Amniotic stem cell (primary cell): ENCODE data around the gene PDE6H.

Experiments used
- DNase-seq: peaks from one replicate; lab custom pipeline; 2025; lab: John Stamatoyannopoulos, UW

Gene PDE6H

DNA sequence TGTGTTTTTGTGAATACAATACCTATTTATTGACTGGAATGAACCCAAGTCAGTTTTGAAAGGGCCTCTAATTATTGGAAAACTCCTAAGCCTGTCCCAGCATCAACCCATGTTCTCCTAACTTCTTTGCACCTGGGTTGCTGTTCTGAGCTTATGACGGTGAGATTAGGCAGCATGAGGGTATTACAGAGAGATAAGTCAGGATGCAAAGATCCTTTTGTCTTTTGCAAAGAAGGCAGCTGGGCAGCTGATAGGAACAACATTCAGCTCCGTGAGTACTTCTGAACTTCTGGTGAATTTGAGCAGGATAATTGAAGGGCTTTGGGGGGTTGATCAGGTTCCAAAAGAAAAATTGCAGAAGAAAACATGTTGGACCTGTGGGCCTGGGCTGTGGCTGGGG is at the start of gene PDE6H:
Gene PDE6H, plus strand, starts transcription at position 227 of the 400 bp plus-strand sequence. CDS start 4,971 bp downstream, outside the sequence.
- DNase-seq, result no peak

DNA sequence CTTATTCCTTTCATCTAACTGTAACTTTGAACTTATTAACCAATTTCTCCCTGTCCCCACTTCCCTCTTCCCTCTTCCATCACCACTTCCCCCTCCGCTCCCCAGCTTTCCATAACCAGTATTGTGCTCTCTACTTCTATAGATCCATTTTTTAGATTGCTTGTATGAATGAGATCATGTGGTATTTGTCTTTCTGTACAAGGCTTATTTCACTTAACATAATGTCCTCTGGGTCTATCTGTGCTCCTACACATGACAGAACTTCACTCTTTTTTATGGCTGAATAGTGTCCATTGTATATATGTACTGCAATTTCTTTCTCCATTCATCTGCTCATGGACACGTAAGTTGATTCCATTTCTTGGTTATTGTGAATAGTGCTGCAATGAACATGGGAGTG is 48.9 kb upstream of the PDE6H start:
- no peak for DNase-seq

DNA sequence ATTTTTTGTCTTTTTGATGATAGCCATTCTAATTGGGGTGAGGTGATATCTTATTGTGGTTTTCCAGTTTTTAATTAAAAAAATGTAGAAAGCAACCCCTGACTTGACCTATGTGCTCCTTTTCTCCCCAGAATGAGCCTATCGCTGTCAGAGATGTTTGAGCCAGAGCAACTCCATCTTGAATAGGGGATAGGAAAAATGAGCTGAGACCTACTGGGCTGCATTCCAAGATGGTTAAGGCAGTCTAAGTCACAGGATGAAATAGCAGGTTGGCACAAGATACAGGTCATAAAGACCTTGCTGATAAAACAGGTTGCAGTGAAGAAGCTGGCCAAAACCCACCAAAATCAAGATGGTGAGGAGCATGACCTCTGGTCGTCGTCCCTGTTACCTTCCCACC is 48.3 kb upstream of the PDE6H start:
- no peak for DNase-seq

DNA sequence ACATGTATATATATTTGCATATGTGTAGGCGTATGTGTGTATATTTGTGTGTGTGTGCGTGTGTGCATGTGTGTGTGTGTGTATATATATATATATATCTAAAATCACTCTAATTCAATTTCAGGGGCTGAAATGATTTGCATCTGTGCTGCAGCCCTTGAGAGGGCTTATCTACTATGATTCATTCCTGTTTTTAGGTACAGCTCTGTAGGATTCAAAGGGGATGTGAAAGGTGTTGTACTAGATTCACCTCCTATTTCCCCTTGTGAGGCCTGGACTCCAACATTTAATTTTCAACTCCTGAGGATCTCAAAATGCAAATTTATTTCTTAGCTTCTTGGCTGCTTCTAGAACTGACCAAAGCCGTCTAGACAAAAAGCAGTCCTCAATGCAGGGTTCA is 45.6 kb upstream of the PDE6H start:
- DNase-seq, result no peak

DNA sequence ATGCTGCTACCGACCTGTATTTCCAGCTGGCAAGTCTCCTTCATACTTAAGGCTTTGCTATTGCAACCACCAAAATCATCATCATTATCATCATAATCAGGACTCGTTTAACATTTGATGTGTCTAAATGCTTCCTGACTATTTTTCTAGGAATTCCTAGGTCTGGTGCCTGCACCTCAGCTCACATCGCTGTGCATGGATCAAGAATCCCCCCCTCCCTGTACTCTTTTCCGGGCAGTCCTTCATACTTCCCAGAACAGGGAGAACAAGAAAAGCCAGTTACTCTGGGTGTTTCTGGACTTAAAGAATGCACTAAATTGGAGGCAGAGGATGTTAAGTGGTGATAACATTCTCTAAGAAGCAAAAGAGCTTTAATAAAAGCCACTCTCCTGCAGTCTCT is 43.9 kb upstream of the PDE6H start:
- DNase-seq, result no peak

DNA sequence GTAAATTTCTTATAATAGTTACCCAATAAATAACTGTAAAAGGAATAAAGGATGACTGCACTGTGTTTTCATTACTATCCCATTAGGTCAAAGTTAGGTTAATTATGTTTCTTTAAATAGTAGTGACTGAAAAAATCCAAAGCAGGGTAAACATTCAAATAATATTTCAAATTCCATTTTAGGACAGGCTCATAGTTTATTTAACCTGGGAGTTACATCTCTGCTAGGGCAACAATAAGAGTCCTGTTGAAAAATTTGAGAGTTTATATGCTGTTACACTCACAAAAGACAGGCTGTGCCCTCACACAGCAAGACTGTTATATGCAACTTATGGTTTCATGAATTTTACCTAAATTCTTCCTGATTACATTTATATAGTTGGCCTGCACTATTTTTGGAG is 42.5 kb upstream of the PDE6H start:
- no peak for DNase-seq

DNA sequence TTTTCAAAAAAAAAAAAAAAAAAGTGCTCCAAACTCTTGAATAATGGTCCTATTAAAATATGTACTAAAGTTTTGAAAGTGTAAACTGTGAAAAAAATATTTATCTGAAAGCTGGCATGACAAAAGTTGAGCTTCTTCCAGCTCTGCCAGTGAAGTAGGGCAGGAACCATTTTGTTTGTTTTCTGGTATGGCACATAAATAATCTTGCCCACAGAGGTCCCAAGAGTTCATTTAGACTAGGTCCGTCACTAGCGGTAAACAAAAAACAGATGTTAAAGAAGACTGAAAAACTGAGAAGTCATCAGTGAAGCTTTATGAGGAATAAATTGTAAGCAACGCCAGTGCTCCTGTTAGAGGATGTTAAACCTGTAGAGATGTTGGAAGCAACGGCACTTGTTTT is 41.5 kb upstream of the PDE6H start:
- no peak for DNase-seq

DNA sequence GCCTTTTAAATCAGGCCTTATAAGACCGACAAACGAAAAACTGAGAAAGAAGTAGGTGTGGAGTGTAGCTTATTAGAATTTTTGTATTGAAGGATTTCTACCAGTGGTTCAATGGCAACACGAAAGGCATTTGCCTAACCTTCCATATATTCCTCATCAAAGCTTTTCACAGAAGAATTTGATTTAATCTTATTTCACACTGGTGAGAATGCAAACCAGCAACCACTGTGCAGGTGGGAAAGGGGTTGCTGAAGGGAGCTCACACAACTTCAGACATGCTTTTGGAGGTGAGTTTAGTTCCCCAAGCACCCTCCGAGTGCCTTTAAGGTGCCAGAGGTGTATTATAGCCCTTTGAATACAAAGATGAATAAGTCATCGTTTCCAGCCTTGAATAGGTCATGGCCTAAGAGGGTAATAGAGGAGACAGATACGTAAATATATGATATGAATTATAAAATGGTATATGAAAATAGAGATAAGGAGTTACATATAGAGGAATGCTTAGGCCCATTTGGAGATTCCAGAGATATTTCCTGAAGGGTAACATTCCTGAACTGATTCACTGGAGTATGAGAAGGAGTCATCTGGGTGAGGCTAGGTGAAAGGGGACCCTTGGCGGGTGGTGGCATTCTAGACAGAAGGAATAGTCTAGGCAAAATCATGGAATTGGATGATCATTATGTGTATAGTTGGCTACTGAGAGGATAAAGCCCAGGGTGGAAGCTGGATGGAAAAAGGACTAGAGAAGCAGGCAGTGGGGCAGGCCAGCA is 40.9 kb upstream of the PDE6H start:
- DNase-seq, result no peak

DNA sequence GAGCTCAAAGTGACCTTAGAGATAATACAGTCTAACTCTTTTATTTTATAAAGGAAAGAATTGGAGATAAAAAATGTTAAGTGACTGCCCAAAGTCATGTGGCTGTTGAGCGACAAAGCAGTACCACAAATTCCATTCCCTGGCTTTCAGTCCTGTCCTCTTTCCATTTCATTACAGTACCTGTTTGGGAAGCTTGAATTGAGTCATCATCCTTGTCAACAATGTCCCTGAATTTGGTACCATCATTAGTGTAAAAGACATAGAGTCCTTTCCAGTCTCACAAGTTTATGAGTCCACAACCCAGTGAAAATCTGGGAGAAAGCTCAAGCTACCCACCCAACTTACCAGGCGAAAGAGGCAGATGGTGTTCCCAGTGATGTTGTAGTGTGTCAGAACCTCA is 38.3 kb upstream of the PDE6H start:
- no peak for DNase-seq

DNA sequence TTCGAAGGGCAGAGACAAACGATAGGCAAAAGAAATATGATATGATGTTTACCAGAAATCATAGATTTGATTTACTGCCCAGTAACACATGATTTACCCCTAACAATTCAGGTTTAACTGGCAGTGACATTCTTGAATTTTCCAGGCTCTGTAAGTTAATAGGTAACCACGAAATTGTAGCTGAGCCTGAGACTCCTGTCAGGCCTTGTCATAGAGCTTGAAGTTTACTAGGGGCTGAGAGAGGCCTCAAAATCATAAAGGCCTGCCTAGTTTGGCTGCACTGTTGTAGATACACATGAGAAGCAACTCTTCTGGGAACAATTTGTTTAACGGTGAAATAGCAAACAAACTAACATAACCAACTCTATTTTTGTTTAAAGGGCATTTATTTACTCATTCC is 37.8 kb upstream of the PDE6H start:
- no peak for DNase-seq

DNA sequence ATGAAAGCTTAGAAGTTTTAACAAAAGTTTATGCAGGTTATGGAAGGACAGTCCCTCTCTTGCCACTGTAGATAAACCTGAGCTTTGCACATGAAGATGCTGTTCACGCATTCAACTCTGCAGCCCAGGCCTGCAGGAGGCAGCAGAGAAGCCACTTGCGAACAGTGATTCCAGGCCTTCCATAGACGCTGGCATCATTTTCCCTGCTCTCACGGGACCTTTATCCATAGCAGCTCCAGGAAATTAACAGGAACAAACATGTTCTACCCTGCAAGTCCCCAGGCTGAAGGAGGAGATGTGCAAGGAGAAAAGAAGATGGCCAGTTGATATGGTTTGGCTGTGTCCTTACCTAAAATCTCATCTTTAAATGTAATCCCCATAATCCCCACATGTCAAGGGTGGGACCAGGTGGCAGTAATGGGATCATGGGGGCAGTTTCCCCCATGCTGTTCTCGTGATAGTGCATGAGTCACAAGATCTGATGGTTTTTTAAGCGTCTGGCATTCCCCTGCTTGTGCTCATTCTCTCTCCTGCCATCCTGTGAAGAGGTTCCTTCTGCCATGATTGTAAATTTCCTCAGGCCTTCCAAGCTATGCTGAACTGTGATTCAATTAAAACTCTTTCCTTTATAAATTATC is 36.5 kb upstream of the PDE6H start:
- no peak for DNase-seq

DNA sequence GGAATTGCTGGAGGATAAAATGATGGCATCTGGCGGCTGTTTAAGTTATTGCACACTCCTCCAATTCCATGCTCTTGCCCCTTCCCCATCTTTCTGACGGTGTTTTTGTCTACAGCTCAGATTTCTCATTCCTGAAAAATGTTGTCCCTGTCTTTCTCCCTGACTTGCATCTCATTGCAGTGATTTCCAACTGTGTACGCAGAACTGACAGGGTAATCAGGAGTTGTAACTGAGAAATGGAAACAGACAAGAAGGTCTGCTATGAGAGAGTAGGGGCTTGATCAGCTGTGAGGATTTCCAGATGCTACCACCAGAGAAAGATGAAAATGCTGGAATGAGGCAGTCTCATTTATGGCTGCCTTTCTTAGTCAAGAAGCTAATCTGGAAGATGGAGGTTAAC is 35.8 kb upstream of the PDE6H start:
- no peak for DNase-seq

DNA sequence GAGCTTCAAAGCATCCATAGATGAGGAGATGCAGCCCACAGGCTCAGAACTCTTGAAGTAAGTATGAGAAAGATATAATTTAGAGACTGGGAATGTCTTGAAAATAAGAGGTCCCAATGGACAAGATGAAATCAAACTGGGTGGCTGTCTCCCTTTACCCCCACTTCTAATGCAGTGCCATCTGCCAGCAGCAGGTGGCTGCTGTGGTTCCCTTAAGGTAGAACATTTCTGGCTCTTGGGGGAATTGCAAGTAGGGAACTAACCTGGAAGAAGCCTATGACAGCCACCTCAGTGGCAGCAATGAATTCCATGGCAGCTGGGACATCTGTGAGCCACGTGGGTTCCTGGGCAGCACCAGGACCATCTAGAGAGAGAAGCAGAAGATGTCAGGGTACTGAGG is 35.2 kb upstream of the PDE6H start:
- DNase-seq, result no peak

DNA sequence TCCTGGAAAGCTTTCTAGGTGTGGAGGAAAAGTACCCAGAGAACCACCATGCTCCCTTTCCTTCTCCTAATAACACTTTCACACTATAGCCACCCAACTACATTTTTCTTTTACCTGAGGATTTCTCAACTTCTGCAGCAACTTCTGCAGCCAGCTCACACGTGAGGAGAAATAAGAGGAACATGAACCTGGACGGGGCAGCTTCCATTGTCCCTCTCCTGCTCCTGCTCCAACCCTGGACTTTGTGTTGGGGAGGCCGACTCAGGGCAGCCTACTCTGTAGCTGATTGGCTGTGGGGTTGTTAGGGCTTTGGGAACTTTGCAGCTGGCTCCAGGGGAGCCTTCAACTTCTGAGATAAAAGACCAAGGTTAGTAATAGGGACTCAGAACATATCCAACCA is 34.5 kb upstream of the PDE6H start, which contains the start of gene ERP27:
Gene ERP27, minus strand, starts transcription at position 237 of the 400 bp plus-strand sequence. Its CDS starts 29 bp downstream, at position 208.
- no peak for DNase-seq

DNA sequence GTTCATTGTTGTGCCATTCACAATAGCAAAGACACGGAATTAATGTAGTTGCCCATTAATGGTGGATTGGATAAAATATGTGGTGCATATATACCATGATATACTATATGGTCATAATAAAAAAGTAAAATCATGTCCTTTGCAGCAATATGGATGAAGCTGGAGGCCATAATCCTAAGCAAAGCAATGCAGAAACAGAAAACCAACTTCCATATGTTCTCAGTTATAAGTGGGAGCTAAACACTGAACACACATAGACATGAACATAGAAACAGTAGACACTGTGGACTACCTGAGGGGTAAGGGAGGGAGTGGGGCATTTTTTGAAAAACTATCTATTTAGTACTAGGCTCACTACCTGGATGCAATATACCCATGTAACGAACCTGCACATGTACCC is 31.5 kb upstream of the PDE6H start:
- DNase-seq, result no peak

DNA sequence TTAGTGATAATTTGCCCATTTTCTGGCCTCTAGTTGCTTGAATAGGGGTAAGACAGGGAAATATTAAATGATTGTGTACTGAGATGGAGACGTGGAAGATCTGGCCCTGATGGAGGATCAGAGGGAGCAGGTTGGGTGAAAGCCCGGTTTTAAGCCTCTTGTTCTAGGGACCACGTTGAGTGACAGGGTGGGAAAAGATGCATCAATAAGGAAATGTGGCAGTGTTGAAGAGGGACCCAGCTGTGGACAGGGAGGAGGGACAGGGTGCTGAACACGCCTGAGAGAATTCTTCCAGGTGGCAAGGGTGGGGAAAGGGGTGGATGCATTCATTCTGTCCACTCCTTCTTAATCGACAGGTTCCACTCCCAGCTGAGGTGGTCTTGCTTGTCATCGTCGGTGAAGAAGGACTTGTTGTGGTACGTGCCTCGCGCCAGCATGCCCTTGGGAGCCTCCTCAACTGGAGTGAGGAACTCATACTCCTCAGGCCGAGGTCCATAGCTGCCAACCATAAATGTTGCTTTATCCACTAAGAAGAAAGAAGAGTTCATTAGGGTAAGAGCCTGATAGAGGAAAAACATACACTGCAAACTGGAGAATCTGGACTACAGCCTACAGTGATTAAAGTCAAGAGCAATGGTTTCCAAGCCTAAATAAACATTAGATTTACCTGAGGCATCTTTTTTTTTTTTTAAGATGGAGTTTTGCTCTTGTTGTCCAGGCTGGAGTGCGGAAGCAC is 30.5 kb upstream of the PDE6H start:
- DNase-seq, result no peak

DNA sequence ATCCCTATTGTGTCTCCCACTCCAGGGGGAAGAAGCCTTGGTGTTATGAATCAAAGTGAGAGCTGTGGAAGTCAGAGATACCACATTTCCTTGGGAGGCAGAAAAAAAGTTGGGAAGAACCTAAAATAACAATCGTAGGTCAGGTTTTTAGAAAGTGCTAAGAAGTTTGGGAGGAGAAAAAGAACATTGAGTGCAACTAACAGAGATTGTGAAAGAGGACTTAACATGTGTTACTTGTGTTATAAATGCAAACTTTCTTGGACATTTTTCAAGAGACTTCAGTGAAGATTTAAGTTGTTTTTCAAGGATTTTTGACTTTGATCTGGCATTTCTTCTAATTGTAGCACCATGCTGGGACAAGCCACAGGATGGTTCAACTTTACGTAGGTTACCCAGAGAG is 26.7 kb upstream of the PDE6H start:
- DNase-seq, result no peak

DNA sequence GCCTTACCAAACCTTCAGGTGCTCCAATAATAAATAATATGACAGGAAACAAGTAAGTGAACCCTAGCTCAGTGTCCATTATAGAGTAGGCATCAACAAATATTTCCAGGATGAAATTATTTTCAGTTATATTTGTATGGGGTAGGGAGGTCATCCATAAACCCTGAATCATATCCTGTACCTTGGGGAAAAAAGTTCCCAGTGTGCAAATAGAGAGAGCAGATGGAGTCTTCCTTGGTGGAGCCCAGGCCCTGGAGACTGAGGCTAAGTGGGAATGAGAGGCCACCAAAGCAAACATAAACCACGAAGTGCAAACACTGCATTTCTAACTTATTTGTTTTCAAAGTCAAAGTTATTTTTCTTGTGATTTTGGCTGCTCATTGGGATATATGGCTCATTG is 26.0 kb upstream of the PDE6H start:
- DNase-seq, result no peak

DNA sequence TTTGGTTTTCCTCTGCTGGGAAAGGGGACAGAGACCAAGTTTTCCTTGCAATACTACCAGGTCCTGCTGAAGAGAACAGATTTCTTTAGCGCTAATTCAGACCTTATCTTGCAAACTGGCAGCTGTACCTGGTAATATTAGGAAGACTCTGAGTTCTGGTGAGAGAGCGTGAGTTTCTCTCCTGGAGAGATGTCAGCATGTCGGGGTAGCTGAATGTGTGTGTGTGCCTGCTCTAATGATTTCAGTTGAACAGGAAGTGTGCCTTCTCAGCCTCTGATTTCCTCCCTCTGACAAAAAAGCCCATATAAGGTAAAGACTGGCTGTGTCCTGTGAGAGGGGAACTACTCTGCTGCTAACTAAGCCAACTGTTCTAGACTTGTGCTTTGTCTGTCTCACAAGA is 24.2 kb upstream of the PDE6H start:
- no peak for DNase-seq

DNA sequence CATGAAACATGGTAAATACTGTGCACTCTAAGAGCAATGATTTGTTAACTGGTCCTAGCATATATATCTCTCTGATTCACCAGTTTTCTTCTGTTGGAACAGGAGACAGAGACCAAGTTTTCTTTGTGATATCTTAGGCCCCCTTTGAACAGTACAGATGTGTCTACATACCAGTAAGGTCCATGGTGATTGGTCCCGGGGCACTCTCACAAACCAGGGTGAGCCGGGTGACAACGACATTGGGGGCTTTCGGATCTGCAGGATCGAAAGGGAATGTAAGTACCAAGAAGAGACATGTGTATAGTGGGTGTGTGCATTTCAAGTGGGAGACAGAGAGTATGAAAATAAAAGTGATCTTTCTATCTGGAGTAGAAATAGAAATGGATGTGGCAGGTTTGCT is 23.2 kb upstream of the PDE6H start:
- no peak for DNase-seq

DNA sequence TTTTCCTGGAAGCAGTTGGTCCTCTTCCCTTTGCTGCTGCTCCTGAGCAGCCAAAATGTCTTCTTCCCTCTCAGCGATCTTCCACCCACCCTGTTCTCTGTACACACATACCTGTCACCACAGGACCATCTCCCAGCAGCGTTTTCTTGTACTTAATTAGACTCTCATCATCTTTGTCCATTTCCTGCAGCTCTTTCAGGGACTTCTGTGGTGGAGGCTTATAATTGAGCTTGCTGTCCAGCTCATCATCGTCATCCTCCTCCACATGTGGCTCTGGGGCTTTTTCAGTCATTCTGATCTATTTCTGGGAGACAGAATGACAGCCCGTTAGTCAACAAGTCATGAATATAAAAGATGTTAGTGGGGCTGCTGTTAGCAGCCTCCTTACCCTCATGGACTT is 22.4 kb upstream of the PDE6H start:
- no peak for DNase-seq

DNA sequence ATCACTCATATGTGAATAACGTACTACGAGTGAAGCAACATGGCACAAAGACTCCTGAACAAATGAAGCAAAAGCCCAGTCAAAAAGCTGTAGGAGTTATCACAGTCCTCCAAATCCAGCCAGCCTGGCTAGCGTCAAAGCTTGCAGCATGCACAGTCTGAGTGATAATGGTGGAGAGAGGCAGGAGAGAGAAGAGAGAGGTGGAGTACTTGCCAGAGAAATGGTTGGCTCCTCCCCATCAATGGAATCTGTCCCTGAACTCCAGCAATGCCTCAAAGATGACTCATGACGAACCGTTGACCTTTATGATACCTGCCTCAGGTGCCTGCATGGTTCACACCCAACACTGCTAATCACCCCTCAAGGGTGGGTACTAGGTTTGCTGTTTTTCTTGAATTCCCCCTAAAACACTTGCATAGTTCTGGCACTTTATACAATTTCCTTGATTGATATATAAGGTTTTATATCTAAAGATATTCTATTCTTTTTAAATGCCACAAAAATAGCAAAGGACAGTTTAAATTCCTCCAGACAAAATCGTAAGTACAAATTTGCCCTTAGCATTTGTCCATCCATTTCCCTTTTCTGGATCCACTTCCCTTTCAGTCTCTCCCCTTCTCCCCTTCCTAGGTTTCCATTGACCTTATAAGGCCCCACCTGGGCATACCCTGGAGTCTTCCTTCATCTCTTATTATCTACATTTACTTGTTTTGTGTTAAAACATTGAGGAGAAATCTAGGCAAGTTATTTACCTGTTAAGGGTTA is 21.7 kb upstream of the PDE6H start:
- no peak for DNase-seq
